Umbilical cord (tissue), 2 donors: ENCODE results near the gene SEPTIN7. TPM values are rescaled to one million over a fixed set of nuclear protein-coding genes. Genes with fewer than 3 reads are reported as not detected.
"Not testable (repeated sequence)": the region's sequence is repeated elsewhere in the genome, so short reads cannot be mapped to it uniquely, and the experiment has no call there.

ENCODE experiments used
- DNase-seq: peaks from one replicate; pipeline ENCODE4 v3.0.0-alpha.2; 2015; ENCODE audit warnings: low spot score
- total RNA-seq: library from RNA; depleted of rRNA; stranded (reverse); fragments of >200 nt; gene quantifications from one replicate; pipeline ENCODE4 v1.2.3, GENCODE V29; 2014; ENCODE audit warnings: low replicate concordance; ENCODE audit not compliant: insufficient read depth

Gene SEPTIN7
- total RNA-seq = 355 TPM

- peak; percentile 100 for DNase-seq
Observed at GRCh38 chr7:35800718-35801391, at the start of gene SEPTIN7. Gene SEPTIN7 (plus strand): TSS chr7:35801057. CDS start chr7:35801210, 153 bp downstream.

GRCh38 chr7:35752742-35753141 is 48.1 kb upstream of the SEPTIN7 start:
- DNase-seq = peak; percentile 55

- DNase-seq = peak; percentile 89
Observed at GRCh38 chr7:35753761-35754603, 46.9 kb upstream of the SEPTIN7 start.

GRCh38 chr7:35754741-35755140 is 46.1 kb upstream of the SEPTIN7 start:
- DNase-seq = peak; percentile 69

- DNase-seq = no peak
Observed at GRCh38 chr7:35755711-35756110, 45.1 kb upstream of the SEPTIN7 start.

- DNase-seq = not testable (repeated sequence)
Observed at GRCh38 chr7:35756453-35756852, 44.4 kb upstream of the SEPTIN7 start.

- DNase-seq = no peak
Observed at GRCh38 chr7:35757574-35757973, 43.3 kb upstream of the SEPTIN7 start.

- DNase-seq = peak; percentile 29
Observed at GRCh38 chr7:35758421-35758820, 42.4 kb upstream of the SEPTIN7 start.

- DNase-seq = peak; percentile 51
Observed at GRCh38 chr7:35760143-35760745, 40.6 kb upstream of the SEPTIN7 start.

- DNase-seq = peak; percentile 87
Observed at GRCh38 chr7:35761871-35762677, 38.8 kb upstream of the SEPTIN7 start.

- DNase-seq = peak; percentile 10
Observed at GRCh38 chr7:35762781-35763180, 38.1 kb upstream of the SEPTIN7 start.

- no peak for DNase-seq
Observed at GRCh38 chr7:35768346-35768745, 32.5 kb upstream of the SEPTIN7 start.

- DNase-seq = no peak
Observed at GRCh38 chr7:35771776-35772175, 29.1 kb upstream of the SEPTIN7 start.

- no peak for DNase-seq
Observed at GRCh38 chr7:35773994-35774393, 26.9 kb upstream of the SEPTIN7 start.

GRCh38 chr7:35776686-35777085 is 24.2 kb upstream of the SEPTIN7 start:
- DNase-seq = no peak

- DNase-seq = no peak
Observed at GRCh38 chr7:35777121-35777520, 23.7 kb upstream of the SEPTIN7 start.

GRCh38 chr7:35780070-35780469 is 20.8 kb upstream of the SEPTIN7 start:
- no peak for DNase-seq

GRCh38 chr7:35781200-35781701 is 19.6 kb upstream of the SEPTIN7 start:
- peak; percentile 41 for DNase-seq

- DNase-seq = no peak
Observed at GRCh38 chr7:35781767-35782515, 18.9 kb upstream of the SEPTIN7 start.

GRCh38 chr7:35784332-35784731 is 16.5 kb upstream of the SEPTIN7 start:
- no peak for DNase-seq

- no peak for DNase-seq
Observed at GRCh38 chr7:35785250-35785649, 15.6 kb upstream of the SEPTIN7 start.
